ENCODE measurements around the gene FFAR3. TPM values are rescaled to one million over a fixed set of nuclear protein-coding genes. Genes with fewer than 3 reads are reported as not detected.
A peak's percentile ranks its signal among the peaks of the same experiment; 100 is the strongest.
"Not testable (repeated sequence)": the region's sequence is repeated elsewhere in the genome, so short reads cannot be mapped to it uniquely, and the experiment has no call there.

FFAR3 gene
- total and polyA plus RNA-seq, 2 experiments from 2014 or later, result 0.21 TPM; not detected in 1

GRCh38 chr19:35368378-35368777 is 10.1 kb downstream of the FFAR3 start:
- Histone ChIP-seq H3K4me3 (no peak overlapping the region), H3K27me3 (no peaks in the 10 kb centered on the region), H3K27ac (no peak overlapping the region), H3K9me3 (ENCODE audit: low read depth) (no peaks in the 10 kb centered on the region), H3K4me1 (ENCODE audit: low read depth) (no peaks in the 10 kb centered on the region), H3K36me3 (no peaks in the 10 kb centered on the region)
- no peak for TF ChIP-seq CTCF (IDR thresholded peaks at IDR 0.05; ENCODE audit: low read depth, low read length)
- DNase-seq (ENCODE audit: low read depth in 1 of 2, low spot score in 1 of 2), result no peak

GRCh38 chr19:35369522-35369921 is 11.3 kb downstream of the FFAR3 start:
- TF ChIP-seq CTCF (IDR thresholded peaks at IDR 0.05; ENCODE audit: low read depth, low read length), result no peak
- Histone ChIP-seq H3K4me1 (ENCODE audit: low read depth) (no peaks in the 10 kb centered on the region), H3K27ac (no peak overlapping the region), H3K27me3 (no peaks in the 10 kb centered on the region), H3K9me3 (ENCODE audit: low read depth) (no peaks in the 10 kb centered on the region), H3K4me3 (no peak overlapping the region), H3K36me3 (no peaks in the 10 kb centered on the region)
- no peak for DNase-seq (ENCODE audit: low read depth in 1 of 2, low spot score in 1 of 2)

- Histone ChIP-seq H3K4me3 (no peak within 1 kb of the TSS), H3K4me1 (ENCODE audit: low read depth) (peaks cover 4% of the 10 kb centered on the region), H3K9me3 (ENCODE audit: low read depth) (no peaks in the 10 kb centered on the region), H3K36me3 (no peaks in the 10 kb centered on the region), H3K27me3 (no peaks in the 10 kb centered on the region), H3K27ac (no peak within 1 kb of the TSS)
- no peak for TF ChIP-seq CTCF (IDR thresholded peaks at IDR 0.05; ENCODE audit: low read depth, low read length)
- DNase-seq (ENCODE audit: low read depth in 1 of 2, low spot score in 1 of 2), result no peak
These were observed 12.5 kb downstream of the FFAR3 start, which contains the start of gene GPR42 for GRCh38 chr19:35370722-35371121. GPR42 (plus strand) TSS chr19:35371068; CDS start chr19:35371360, 292 bp downstream.

- Histone ChIP-seq H3K27ac (no peak overlapping the region), H3K36me3 (no peaks in the 10 kb centered on the region), H3K9me3 (ENCODE audit: low read depth) (no peaks in the 10 kb centered on the region), H3K27me3 (no peaks in the 10 kb centered on the region), H3K4me1 (ENCODE audit: low read depth) (peaks cover 5% of the 10 kb centered on the region), H3K4me3 (no peak overlapping the region)
- no peak for TF ChIP-seq CTCF (IDR thresholded peaks at IDR 0.05; ENCODE audit: low read depth, low read length)
- DNase-seq (ENCODE audit: low read depth in 1 of 2, low spot score in 1 of 2), result no peak
These were observed 15.2 kb downstream of the FFAR3 start for GRCh38 chr19:35373492-35373891.

- not testable (repeated sequence) for H3K27me3 ChIP-seq; H3K4me3 ChIP-seq; H3K36me3 ChIP-seq; DNase-seq (ENCODE audit: low read depth in 1 of 2, low spot score in 1 of 2); H3K4me1 ChIP-seq (ENCODE audit: low read depth); H3K9me3 ChIP-seq (ENCODE audit: low read depth); H3K27ac ChIP-seq
These were observed 15.8 kb downstream of the FFAR3 start for GRCh38 chr19:35374031-35374430.

GRCh38 chr19:35375505-35376307 is 17.4 kb downstream of the FFAR3 start:
- no peaks in the 10 kb centered on the region for H3K9me3 ChIP-seq (ENCODE audit: low read depth)
- TF ChIP-seq CTCF (IDR thresholded peaks at IDR 0.05; ENCODE audit: low read depth, low read length), result no peak
- no peak overlapping the region for H3K4me3 ChIP-seq
- peaks cover 17% of the 10 kb centered on the region for H3K4me1 ChIP-seq (ENCODE audit: low read depth)
- no peaks in the 10 kb centered on the region for H3K27me3 ChIP-seq
- H3K36me3 ChIP-seq, result no peaks in the 10 kb centered on the region
- peak in 1 of 2 donors; percentile 63 for DNase-seq (ENCODE audit: low read depth in 1 of 2, low spot score in 1 of 2)
- H3K27ac ChIP-seq, result no peak overlapping the region
